Naive thymus-derived CD4-positive, alpha-beta T cell (primary cell): ENCODE results near the gene GPR183. TPM values are rescaled to one million over a fixed set of nuclear protein-coding genes. Genes with fewer than 3 reads are reported as not detected.
A peak's percentile ranks its signal among the peaks of the same experiment; 100 is the strongest.

Source experiments
- ATAC-seq: fragments of 150-1000 bp; cut with Tn5 transposase; 2 replicates; pipeline ENCODE4 v1.10.0; 2021; ENCODE audit warnings: mild to moderate bottlenecking, moderate library complexity
- CTCF ChIA-PET: fragments of 350-600 bp; sonication (Branson Sonifier 250); formaldehyde crosslinking; loops from one replicate; lab custom pipeline; 2021; ENCODE audit warnings: antibody characterized with exemption; lab: Charles Lee
- POLR2A ChIA-PET: fragments of 350-600 bp; sonication (Branson Sonifier 250); formaldehyde crosslinking; loops from one replicate; lab custom pipeline; 2021; ENCODE audit warnings: antibody characterized with exemption, inconsistent platforms; lab: Charles Lee
- DNase-seq, 9 donors: peaks; one replicate each; pipeline versions ENCODE4 v3.0.0 to v3.0.0-alpha.2; 2020 to 2022; ENCODE audit warnings: mixed read lengths in 1 of 9
- H3K27ac ChIP-seq: one replicate; pipeline ENCODE4 v1.7.0; 2013; ENCODE audit warnings: mild to moderate bottlenecking, low read depth, low read length, moderate library complexity
- H3K27me3 ChIP-seq, 2 donors: one replicate each; pipeline ENCODE4 v1.7.0; 2013; ENCODE audit warnings: low read length in 2 of 2, mild to moderate bottlenecking in 2 of 2, moderate library complexity in 2 of 2; ENCODE audit not compliant: control insufficient read depth in 2 of 2, insufficient read depth in 2 of 2
- H3K36me3 ChIP-seq, 3 experiments: 1 replicate in 2 of 3; 2 replicates in 1 of 3; pipeline ENCODE4 v1.7.0; 2013; ENCODE audit warnings: low read length in 3 of 3, mild to moderate bottlenecking in 3 of 3, moderate library complexity in 1 of 3; ENCODE audit not compliant: insufficient read depth in 3 of 3, control insufficient read depth in 2 of 3
- H3K4me1 ChIP-seq, 2 donors: one replicate each; pipeline ENCODE4 v1.7.0; 2013; ENCODE audit warnings: low read length in 2 of 2, mild to moderate bottlenecking in 2 of 2, moderate library complexity in 1 of 2; ENCODE audit not compliant: control insufficient read depth in 2 of 2, insufficient read depth in 2 of 2
- H3K4me3 ChIP-seq: 2 replicates; pipeline ENCODE4 v1.7.0; 2013; ENCODE audit warnings: mild to moderate bottlenecking, low read length
- H3K9me3 ChIP-seq, 3 experiments: 1 replicate in 2 of 3; 2 replicates in 1 of 3; pipeline ENCODE4 v1.7.0; 2013; ENCODE audit warnings: low read length in 3 of 3; ENCODE audit not compliant: control insufficient read depth in 2 of 3
- H3K27ac Mint-ChIP-seq, 9 donors: one replicate each; pipeline ENCODE4 v1.8.0; 2020 to 2022; ENCODE audit warnings: mixed read lengths in 9 of 9, mild to moderate bottlenecking in 8 of 9, moderate library complexity in 5 of 9, inconsistent platforms in 2 of 9
- H3K27me3 Mint-ChIP-seq, 5 donors: one replicate each; pipeline ENCODE4 v1.8.0; 2021 to 2022; ENCODE audit warnings: mixed read lengths in 5 of 5, mild to moderate bottlenecking in 1 of 5
- H3K36me3 Mint-ChIP-seq, 5 donors: one replicate each; pipeline ENCODE4 v1.8.0; 2020 to 2022; ENCODE audit warnings: mixed read lengths in 5 of 5, mild to moderate bottlenecking in 3 of 5, inconsistent platforms in 1 of 5
- H3K4me1 Mint-ChIP-seq, 7 donors: one replicate each; pipeline ENCODE4 v1.8.0; 2020 to 2022; ENCODE audit warnings: mixed read lengths in 7 of 7, mild to moderate bottlenecking in 3 of 7, inconsistent platforms in 1 of 7
- H3K4me3 Mint-ChIP-seq, 10 donors: one replicate each; pipeline ENCODE4 v1.8.0; 2020 to 2022; ENCODE audit warnings: mild to moderate bottlenecking in 10 of 10, mixed read lengths in 10 of 10, moderate library complexity in 6 of 10, inconsistent platforms in 2 of 10
- H3K9me3 Mint-ChIP-seq, 11 donors: one replicate each; pipeline ENCODE4 v1.8.0; 2020 to 2022; ENCODE audit warnings: mixed read lengths in 11 of 11, mild to moderate bottlenecking in 4 of 11, inconsistent platforms in 1 of 11, moderate library complexity in 1 of 11
- intact Hi-C, 2 donors: fragments of 100-400 bp; cut with micrococcal nuclease; formaldehyde crosslinking; loops; one replicate each; pipeline ENCODE4 v1.15.1; 2023
- polyA plus RNA-seq, 2 donors: library from polyadenylated mRNA; unstranded; fragments of 300-500 nt; fragmentation: Illumina TruSeq; gene quantifications; one replicate each; pipeline ENCODE4 v1.2.3, GENCODE V29; 2021
- total RNA-seq, 6 experiments: library from RNA in 5 of 6; stranded (reverse) in 5 of 6; gene quantifications; 1 replicate in 5 of 6; 2 replicates in 1 of 6; pipeline ENCODE4 v1.2.3 and lab custom pipeline; 2021 to 2026

GPR183 gene
- total and polyA plus RNA-seq, 7 experiments from 2014 or later: 26.8 to 241 (median 216) TPM

DNA sequence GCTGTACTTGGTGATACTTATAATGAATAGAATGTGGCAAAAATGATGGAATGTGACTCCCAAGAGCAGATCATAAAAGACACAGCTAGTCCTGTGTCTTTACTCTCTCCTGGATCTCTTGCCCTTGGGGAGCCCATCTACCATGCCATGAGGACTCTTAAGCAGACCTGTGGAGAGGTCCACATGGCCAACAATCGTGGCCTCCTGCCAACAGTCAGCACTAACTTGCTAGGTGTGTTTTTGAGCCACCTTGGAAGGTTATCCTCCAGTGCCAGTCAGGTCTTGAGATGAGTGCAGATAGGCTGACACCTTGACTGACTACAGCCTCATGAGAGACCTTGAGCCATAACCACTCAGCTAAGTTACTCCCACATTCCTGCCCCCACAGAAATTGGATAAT, 22.3 kb upstream of the GPR183 start:
- Mint-ChIP-seq H3K4me3 (no peak overlapping the region), H3K4me1 (peaks cover 18 to 77% (median 73%) of the 10 kb centered on the region in 7 donors), H3K9me3 (peaks cover 0 to 5% (median 0%) of the 10 kb centered on the region in 11 donors), H3K36me3 (peaks cover 6 to 61% (median 50%) of the 10 kb centered on the region in 5 donors), H3K27ac (peak overlapping the region in 3 of 9 donors; percentile 5 to 46 (median 42)), H3K27me3 (no peaks in the 10 kb centered on the region)
- Histone ChIP-seq H3K9me3 (no peaks in the 10 kb centered on the region), H3K4me3 (no peak overlapping the region), H3K36me3 (peaks cover 0 to 11% (median 8%) of the 10 kb centered on the region in 3 experiments), H3K27ac (no peak overlapping the region), H3K4me1 (peaks cover 17 to 25% of the 10 kb centered on the region in 2 donors), H3K27me3 (no peaks in the 10 kb centered on the region)
- ChIA-PET POLR2A (interaction anchor here (0.7 to 2.0 kb wide), 7 partner anchors 10 to 104 kb away, joined by 3 to 6 read pairs (median 4); no protein-coding TSS in a partner anchor), CTCF (interaction anchor here (1.2 to 1.4 kb wide), 2 partner anchors 23 to 60 kb away, joined by 3 to 5 read pairs; no protein-coding TSS in a partner anchor)
- no peak for DNase-seq
- ATAC-seq: no peak
- intact Hi-C loops: loop anchor here in 1 of 2 donors (1.0 kb wide), 1 partner anchor 8 kb away; no protein-coding TSS in a partner anchor

DNA sequence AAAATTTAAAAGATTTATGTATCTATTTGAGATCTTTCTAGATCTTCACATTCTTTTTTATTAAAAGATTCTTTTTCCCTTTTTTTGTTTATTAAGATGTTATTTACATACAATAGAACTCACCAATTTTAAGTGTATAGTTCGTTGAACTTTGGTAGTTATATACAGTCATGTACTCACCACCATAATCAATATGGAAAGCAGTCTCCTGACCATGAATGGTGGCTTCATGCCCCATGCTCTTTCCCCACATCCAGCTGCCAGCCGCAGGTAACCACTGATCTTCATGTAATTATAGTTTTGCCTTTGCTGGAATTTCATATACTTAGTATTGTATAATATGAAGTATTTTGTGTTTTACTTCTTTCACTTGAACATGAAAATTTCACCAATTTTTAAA, 20.6 kb upstream of the GPR183 start:
- H3K27ac ChIP-seq: no peak overlapping the region
- peaks cover 0 to 5% (median 0%) of the 10 kb centered on the region in 11 donors for H3K9me3 Mint-ChIP-seq
- H3K4me1 ChIP-seq: peaks cover 31 to 42% of the 10 kb centered on the region in 2 donors
- no peak overlapping the region for H3K4me3 Mint-ChIP-seq
- peak overlapping the region in 2 of 9 donors; percentile 63 to 76 for H3K27ac Mint-ChIP-seq
- peaks cover 6 to 64% (median 46%) of the 10 kb centered on the region in 5 donors for H3K36me3 Mint-ChIP-seq
- H3K4me1 Mint-ChIP-seq: peaks cover 25 to 83% (median 76%) of the 10 kb centered on the region in 7 donors
- no peaks in the 10 kb centered on the region for H3K27me3 ChIP-seq
- no peak for ATAC-seq
- H3K27me3 Mint-ChIP-seq: no peaks in the 10 kb centered on the region
- intact Hi-C loops: no loop called here
- POLR2A ChIA-PET: interaction anchor here (0.6 to 1.3 kb wide), 5 partner anchors 8 to 31 kb away, joined by 3 to 6 read pairs (median 3); no protein-coding TSS in a partner anchor
- CTCF ChIA-PET: interaction anchor here (0.9 to 1.3 kb wide), 2 partner anchors 60 to 126 kb away, joined by 3 to 4 read pairs; no protein-coding TSS in a partner anchor
- H3K9me3 ChIP-seq: no peaks in the 10 kb centered on the region
- H3K4me3 ChIP-seq: no peak overlapping the region
- peaks cover 0 to 11% (median 8%) of the 10 kb centered on the region in 3 experiments for H3K36me3 ChIP-seq
- DNase-seq: no peak

DNA sequence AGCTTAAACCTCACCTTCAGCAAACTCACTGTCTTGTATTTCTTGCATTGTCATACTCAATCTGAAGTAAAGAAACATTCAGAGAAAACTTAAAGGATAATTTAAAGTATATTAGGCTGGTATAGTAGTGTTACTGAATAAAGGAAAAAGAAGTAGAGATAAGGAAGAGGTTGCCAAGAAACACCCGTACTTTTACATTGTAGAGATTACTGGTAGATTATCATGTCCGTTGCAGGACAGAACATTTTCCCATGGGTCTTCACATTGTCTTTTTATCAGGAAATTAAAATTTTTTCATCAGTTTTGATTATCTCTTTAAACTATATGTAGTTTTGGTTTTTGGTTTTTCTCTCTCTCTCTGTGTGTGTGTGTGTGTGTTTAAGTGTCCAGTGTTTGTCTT, 19.9 kb upstream of the GPR183 start:
- Histone ChIP-seq H3K27me3 (no peaks in the 10 kb centered on the region), H3K36me3 (peaks cover 0 to 9% (median 8%) of the 10 kb centered on the region in 3 experiments), H3K4me1 (peaks cover 38 to 49% of the 10 kb centered on the region in 2 donors), H3K4me3 (no peak overlapping the region), H3K27ac (no peak overlapping the region), H3K9me3 (no peaks in the 10 kb centered on the region)
- DNase-seq (no peak), ATAC-seq (no peak)
- peak overlapping the region in 1 of 10 donors; percentile 34 for H3K4me3 Mint-ChIP-seq
- peak overlapping the region in 7 of 9 donors; percentile 10 to 76 (median 63) for H3K27ac Mint-ChIP-seq
- ChIA-PET POLR2A (interaction anchor here (0.6 to 1.3 kb wide), 5 partner anchors 10 to 432 kb away, joined by 3 to 6 read pairs (median 4); no protein-coding TSS in a partner anchor), CTCF (interaction anchor here (1.0 kb wide), 1 partner anchor 60 kb away, joined by 5 read pairs; no protein-coding TSS in a partner anchor)
- H3K9me3 Mint-ChIP-seq: peaks cover 0 to 5% (median 0%) of the 10 kb centered on the region in 11 donors
- intact Hi-C loops: no loop called here
- H3K27me3 Mint-ChIP-seq: no peaks in the 10 kb centered on the region
- H3K4me1 Mint-ChIP-seq: peaks cover 29 to 84% (median 76%) of the 10 kb centered on the region in 7 donors
- peaks cover 6 to 59% (median 42%) of the 10 kb centered on the region in 5 donors for H3K36me3 Mint-ChIP-seq

DNA sequence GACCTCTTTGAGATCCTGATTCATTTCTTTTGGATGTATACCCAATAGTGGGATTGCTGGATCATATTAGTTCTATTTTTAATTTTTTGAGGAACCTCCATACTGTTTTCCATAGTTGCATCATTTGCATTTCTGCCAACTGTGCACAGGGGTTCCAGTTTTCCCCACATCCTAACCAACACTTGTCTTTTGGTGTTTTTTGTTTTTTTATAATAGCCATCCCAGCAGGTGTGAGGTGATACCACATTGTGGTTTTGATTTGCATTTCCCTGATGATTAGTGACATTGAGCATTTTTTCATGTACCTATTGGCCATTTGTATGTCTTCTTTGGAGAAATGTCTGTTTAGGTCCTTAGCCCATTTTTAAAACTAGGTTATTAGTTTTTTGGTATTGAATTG, 18.8 kb upstream of the GPR183 start:
- ATAC-seq (no peak), DNase-seq (no peak)
- H3K27ac Mint-ChIP-seq: peak overlapping the region; percentile 16 to 92 (median 75)
- Histone ChIP-seq H3K27me3 (no peaks in the 10 kb centered on the region), H3K4me1 (peaks cover 49 to 60% of the 10 kb centered on the region in 2 donors), H3K4me3 (no peak overlapping the region), H3K36me3 (peaks cover 0 to 8% (median 7%) of the 10 kb centered on the region in 3 experiments), H3K9me3 (no peaks in the 10 kb centered on the region), H3K27ac (peak overlapping the region; percentile 37)
- peak overlapping the region in 2 of 10 donors; percentile 32 to 49 for H3K4me3 Mint-ChIP-seq
- no peaks in the 10 kb centered on the region for H3K27me3 Mint-ChIP-seq
- CTCF ChIA-PET: interaction anchor here (1.3 kb wide), 1 partner anchor 62 kb away, joined by 4 read pairs; no protein-coding TSS in a partner anchor
- peaks cover 6 to 54% (median 35%) of the 10 kb centered on the region in 5 donors for H3K36me3 Mint-ChIP-seq
- peaks cover 34 to 84% (median 76%) of the 10 kb centered on the region in 7 donors for H3K4me1 Mint-ChIP-seq
- intact Hi-C loops: no loop called here
- POLR2A ChIA-PET: interaction anchor here (0.7 to 2.6 kb wide), 5 partner anchors 8 to 58 kb away, joined by 3 to 15 read pairs (median 4); no protein-coding TSS in a partner anchor
- peaks cover 0 to 5% (median 0%) of the 10 kb centered on the region in 11 donors for H3K9me3 Mint-ChIP-seq

DNA sequence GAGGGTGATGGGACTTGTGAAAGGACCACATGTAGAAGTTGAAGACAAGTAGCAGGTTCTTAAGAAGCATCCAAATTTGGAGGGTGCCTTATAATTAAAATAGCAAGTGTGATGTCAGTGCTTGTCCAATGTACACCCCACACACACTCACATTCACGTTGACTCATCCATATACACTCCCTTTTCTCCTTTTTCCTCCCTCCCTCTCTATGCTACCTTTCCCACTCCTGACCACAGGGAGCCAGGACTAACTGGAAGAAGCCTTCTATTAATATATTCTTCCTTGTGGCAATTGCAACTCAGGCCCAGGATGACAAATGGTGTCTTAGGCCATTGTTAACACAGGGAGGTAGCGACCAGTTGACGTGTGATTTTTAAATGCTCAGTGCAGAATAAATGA, 16.3 kb upstream of the GPR183 start:
- Mint-ChIP-seq H3K27ac (peak overlapping the region; percentile 88 to 99 (median 95)), H3K4me3 (peak overlapping the region; percentile 44 to 84 (median 67)), H3K36me3 (peaks cover 6 to 43% (median 30%) of the 10 kb centered on the region in 5 donors), H3K27me3 (no peaks in the 10 kb centered on the region), H3K9me3 (no peaks in the 10 kb centered on the region), H3K4me1 (peaks cover 36 to 89% (median 74%) of the 10 kb centered on the region in 7 donors)
- Histone ChIP-seq H3K27ac (peak overlapping the region; percentile 77), H3K27me3 (no peaks in the 10 kb centered on the region), H3K4me1 (peaks cover 65 to 66% of the 10 kb centered on the region in 2 donors), H3K36me3 (peaks cover 3 to 8% (median 5%) of the 10 kb centered on the region in 3 experiments), H3K4me3 (peak overlapping the region; percentile 2), H3K9me3 (no peaks in the 10 kb centered on the region)
- DNase-seq (no peak), ATAC-seq (no peak)
- ChIA-PET POLR2A (interaction anchor here (0.7 to 3.6 kb wide), 14 partner anchors 9 to 63 kb away, joined by 3 to 41 read pairs (median 7); partner anchors contain the start of gene GPR183), CTCF (interaction anchor here (1.4 to 2.3 kb wide), 3 partner anchors 11 to 29 kb away, joined by 3 to 7 read pairs (median 4); no protein-coding TSS in a partner anchor)
- intact Hi-C loops: loop anchor here in 1 of 2 donors (2.0 kb wide), 2 partner anchors 17 to 59 kb away; no protein-coding TSS in a partner anchor
